HEK293T (cell line): ENCODE measurements around the gene OR10A5.

ENCODE experiments used
- CTCF ChIA-PET: fragments of 350-600 bp; formaldehyde crosslinking; extraction: SDS; loops from one replicate; lab custom pipeline; 2021; ENCODE audit warnings: antibody characterized with exemption, inconsistent platforms; lab: Yijun Ruan, JAX
- POLR2A ChIA-PET: fragments of 350-600 bp; formaldehyde crosslinking; extraction: SDS; loops from one replicate; lab custom pipeline; 2020; ENCODE audit warnings: antibody characterized with exemption, inconsistent platforms; lab: Yijun Ruan, JAX
- DNase-seq: peaks from one replicate; pipeline ENCODE4 v3.0.0; 2012; ENCODE audit warnings: mixed read lengths; ENCODE audit errors: extremely low spot score
- ARNT ChIP-seq: fragments of 450-650 bp; IDR thresholded peaks from 2 replicates; pipeline ENCODE4 v1.6.1; 2017; ENCODE audit warnings: mild to moderate bottlenecking
- BHLHE40 ChIP-seq: fragments of 450-650 bp; IDR thresholded peaks from 2 replicates; pipeline ENCODE4 v1.6.1; 2016; ENCODE audit warnings: mild to moderate bottlenecking, moderate library complexity, borderline replicate concordance
- CTBP1 ChIP-seq: fragments of 450-650 bp; IDR thresholded peaks from 2 replicates; pipeline ENCODE4 v1.6.1; 2016; ENCODE audit warnings: borderline replicate concordance
- ELF4 ChIP-seq: fragments of 450-650 bp; IDR thresholded peaks from 2 replicates; pipeline ENCODE4 v1.6.1; 2017; ENCODE audit warnings: antibody characterized with exemption
- FOXA1 ChIP-seq: fragments of 450-650 bp; IDR thresholded peaks from 2 replicates; pipeline ENCODE4 v1.6.1; 2016; ENCODE audit warnings: mild to moderate bottlenecking
- FOXK2 ChIP-seq: fragments of 450-650 bp; IDR thresholded peaks from 2 replicates; pipeline ENCODE4 v1.6.1; 2016; ENCODE audit warnings: mild to moderate bottlenecking
- FOXM1 ChIP-seq: fragments of 450-650 bp; IDR thresholded peaks from 2 replicates; pipeline ENCODE4 v1.6.1; 2017; ENCODE audit warnings: mild to moderate bottlenecking, borderline replicate concordance
- HDGF ChIP-seq: fragments of 450-650 bp; IDR thresholded peaks from 2 replicates; pipeline ENCODE4 v1.6.1; 2017; ENCODE audit warnings: antibody characterized with exemption, borderline replicate concordance
- L3MBTL2 ChIP-seq: fragments of 450-650 bp; conservative IDR thresholded peaks from 2 replicates; pipeline ENCODE4 v1.6.1; 2016; ENCODE audit warnings: mild to moderate bottlenecking
- LEF1 ChIP-seq: fragments of 450-650 bp; IDR thresholded peaks from 2 replicates; pipeline ENCODE4 v1.6.1; 2017; ENCODE audit warnings: mild to moderate bottlenecking, borderline replicate concordance
- NFRKB ChIP-seq: fragments of 450-650 bp; IDR thresholded peaks from 2 replicates; pipeline ENCODE4 v1.6.1; 2016; ENCODE audit warnings: mild to moderate bottlenecking, moderate library complexity
- PKNOX1 ChIP-seq: fragments of 450-650 bp; IDR thresholded peaks from 2 replicates; pipeline ENCODE4 v1.6.1; 2016
- SP1 ChIP-seq: fragments of 450-650 bp; IDR thresholded peaks from 2 replicates; pipeline ENCODE4 v1.6.1; 2017
- SUZ12 ChIP-seq: fragments of 450-650 bp; IDR thresholded peaks from 2 replicates; pipeline ENCODE4 v1.6.1; 2016; ENCODE audit warnings: mild to moderate bottlenecking
- TARDBP ChIP-seq: fragments of 450-650 bp; IDR thresholded peaks from 2 replicates; pipeline ENCODE4 v1.6.1; 2016
- ZNF384 ChIP-seq: fragments of 450-650 bp; IDR thresholded peaks from 2 replicates; pipeline ENCODE4 v1.6.1; 2016

OR10A5 gene

DNA sequence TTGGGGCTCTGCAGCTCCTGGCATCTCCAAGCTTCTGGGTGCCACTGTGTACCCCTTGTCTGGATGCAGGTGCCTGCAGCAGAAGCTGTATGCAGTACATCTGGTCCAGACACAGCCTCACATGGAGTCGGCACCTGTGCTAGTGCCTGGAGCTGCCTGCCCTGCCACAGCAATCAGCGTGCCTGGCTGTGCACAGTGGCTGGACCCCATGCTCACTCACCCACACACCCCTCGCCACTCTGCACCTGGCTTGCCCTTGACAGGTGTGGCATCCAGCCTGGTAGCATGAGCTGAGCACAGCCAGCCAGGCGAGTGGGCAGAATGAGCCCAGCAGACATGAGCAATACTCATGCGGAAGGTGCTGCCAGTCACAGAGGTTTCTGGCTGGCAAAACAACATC, 26.5 kb upstream of the OR10A5 start:
- DNase-seq, result no peak
- ChIA-PET POLR2A (no interaction called here), CTCF (no interaction called here)
- TF ChIP-seq SUZ12 (no peak), FOXA1 (no peak), PKNOX1 (no peak), NFRKB (no peak), CTBP1 (no peak), L3MBTL2 (no peak), ELF4 (no peak), SP1 (no peak), BHLHE40 (no peak), ARNT (no peak), LEF1 (no peak), FOXK2 (no peak), TARDBP (no peak)

- ChIA-PET CTCF (interaction anchor here (0.6 to 4.6 kb wide), 3 partner anchors 12 to 286 kb away, joined by 3 to 29 read pairs (median 3); no protein-coding TSS in a partner anchor), POLR2A (no interaction called here)
- DNase-seq, result no peak
- TF ChIP-seq FOXA1, result no peak
- TF ChIP-seq PKNOX1, result no peak
- TF ChIP-seq FOXK2, result no peak
Observed at GRCh38 chr11:6824136-6824823, 21.2 kb upstream of the OR10A5 start.

DNA sequence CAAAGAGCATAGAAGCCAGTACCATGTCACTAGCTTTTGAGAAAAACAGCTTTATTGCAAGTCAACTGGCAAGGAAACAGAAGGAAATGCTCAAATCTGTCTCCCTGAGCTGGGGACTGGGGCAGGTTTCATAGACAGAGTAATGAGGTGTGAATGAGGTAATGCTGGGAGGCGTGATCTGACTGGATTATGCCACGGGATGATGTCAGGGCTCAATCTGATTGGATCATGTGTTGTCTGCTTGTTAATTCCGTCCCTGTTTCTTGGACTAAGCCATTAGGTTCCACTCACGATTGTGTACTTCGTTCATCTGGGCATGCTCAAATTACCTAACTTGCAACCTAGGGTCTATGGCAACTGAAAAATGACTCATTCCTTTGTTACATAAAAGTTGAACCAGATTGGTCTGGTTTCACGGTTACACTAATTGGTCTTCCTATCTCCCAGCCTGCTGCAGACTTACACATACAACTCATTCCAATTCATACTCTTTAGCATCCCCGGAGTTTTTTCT, 20.2 kb upstream of the OR10A5 start:
- ChIA-PET POLR2A (no interaction called here), CTCF (interaction anchor here (4.6 kb wide), 1 partner anchor 13 kb away, joined by 29 read pairs; no protein-coding TSS in a partner anchor)
- DNase-seq, result no peak
- TF ChIP-seq SUZ12 (no peak), FOXK2 (no peak), PKNOX1 (no peak), ELF4 (no peak), ZNF384 (no peak), CTBP1 (no peak), LEF1 (no peak), FOXM1 (no peak), SP1 (no peak), BHLHE40 (no peak), FOXA1 (no peak), NFRKB (no peak), ARNT (no peak), HDGF (no peak), L3MBTL2 (no peak), TARDBP (no peak)

DNA sequence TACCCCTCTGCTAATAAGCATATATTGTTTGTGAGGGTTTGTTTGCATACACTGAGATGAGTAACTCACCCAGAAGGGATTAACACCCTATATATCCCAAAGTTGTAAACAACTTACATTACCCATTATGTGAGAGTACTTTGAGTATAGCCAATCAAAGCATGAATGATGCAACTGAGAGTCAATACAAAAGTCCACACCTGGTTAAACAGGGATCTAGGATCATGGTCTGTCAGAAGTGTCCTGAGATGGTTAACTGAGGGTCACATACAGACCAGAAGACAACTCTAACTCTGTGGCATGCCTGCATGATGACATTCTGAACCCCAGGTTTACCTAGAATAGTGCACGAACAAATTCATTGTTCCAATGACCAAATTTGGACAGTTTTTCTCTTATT, 17.4 kb upstream of the OR10A5 start:
- DNase-seq, result no peak
- CTCF ChIA-PET, result no interaction called here
- POLR2A ChIA-PET, result no interaction called here

GRCh38 chr11:6833356-6833755, 12.1 kb upstream of the OR10A5 start:
- POLR2A ChIA-PET, result no interaction called here
- CTCF ChIA-PET, result interaction anchor here (1.3 kb wide), 1 partner anchor 21 kb away, joined by 5 read pairs; no protein-coding TSS in a partner anchor

More for the DNA sequence above, 17.4 kb upstream of the OR10A5 start:
- TF ChIP-seq L3MBTL2 (no peak), FOXM1 (no peak), FOXK2 (no peak), NFRKB (no peak), BHLHE40 (no peak), ARNT (no peak), TARDBP (no peak), FOXA1 (no peak), ELF4 (no peak), LEF1 (no peak), SUZ12 (no peak), PKNOX1 (no peak), HDGF (no peak), ZNF384 (no peak), SP1 (no peak)

More at GRCh38 chr11:6833356-6833755, 12.1 kb upstream of the OR10A5 start:
- no peak for DNase-seq
- TF ChIP-seq FOXA1, result no peak
- no peak for TF ChIP-seq ARNT
- no peak for TF ChIP-seq FOXM1
- TF ChIP-seq PKNOX1, result no peak
- TF ChIP-seq L3MBTL2, result no peak
- no peak for TF ChIP-seq FOXK2
- TF ChIP-seq SP1, result no peak
- TF ChIP-seq BHLHE40, result no peak
